K562 (cell line): Measurements from ENCODE around the gene OXTR. TPM values are rescaled to one million over a fixed set of nuclear protein-coding genes. Genes with fewer than 3 reads are reported as not detected.
A peak's percentile ranks its signal among the peaks of the same experiment; 100 is the strongest.

Experiments used
- ATAC-seq: fragments of 200-7000 bp; cut with Tn5 transposase; 3 replicates; pipeline ENCODE4 v1.9.1; 2020; ENCODE audit warnings: moderate library complexity
- BruUV-seq: library from RNA; stranded (reverse); fragments of 400-500 nt; replicated peaks from 2 replicates; lab custom pipeline; 2021; lab: Mats Ljungman, UMichigan
- CTCF ChIA-PET: fragments of 300-600 bp; formaldehyde crosslinking; extraction: SDS; loops from one replicate; lab custom pipeline; 2021; ENCODE audit warnings: low intra/inter-chr PET ratio; lab: Yijun Ruan, JAX
- POLR2A ChIA-PET: fragments of 300-600, 350-650 bp; sonication (Branson Sonifier 250); formaldehyde crosslinking; extraction: SDS; loops from one replicate; lab custom pipeline; 2021; ENCODE audit warnings: antibody characterized with exemption, inconsistent platforms; lab: Yijun Ruan, JAX
- DNase-seq, 4 experiments: peaks; one replicate each; pipeline versions ENCODE4 v3.0.0 to v3.0.0-alpha.2; 2011 to 2018; ENCODE audit warnings: low spot score in 3 of 4, mixed read lengths in 3 of 4; ENCODE audit errors: extremely low read depth in 1 of 4
- FAIRE-seq: peaks from 2 replicates; lab custom pipeline; 2011; peaks lifted over from hg19 to GRCh38; lab: Jason Lieb, UNC
- H2AFZ ChIP-seq: 2 replicates; pipeline ENCODE4 v1.6.0; 2011; ENCODE audit warnings: low read depth, low read length, control low read depth, inconsistent platforms
- H3K27ac ChIP-seq: fragments of 200-600 bp; 3 replicates; pipeline ENCODE4 v1.8.0; 2011; ENCODE audit warnings: low read depth, mild to moderate bottlenecking, control low read depth, inconsistent platforms, low read length, moderate library complexity, mixed read lengths; ENCODE audit errors: extremely low read depth
- H3K27me3 ChIP-seq, 2 experiments: fragments of 300-600 bp in 1 of 2; 2 replicates in 1 of 2; 3 replicates in 1 of 2; pipeline versions ENCODE4 v1.6.0 to v1.8.0; 2011; ENCODE audit warnings: inconsistent platforms in 2 of 2, low read length in 2 of 2, mild to moderate bottlenecking in 1 of 2, mixed read lengths in 1 of 2, moderate library complexity in 1 of 2; ENCODE audit not compliant: control insufficient read depth in 2 of 2, insufficient read depth in 2 of 2
- H3K36me3 ChIP-seq: fragments of 300-600 bp; 3 replicates; pipeline ENCODE4 v1.8.0; 2011; ENCODE audit warnings: mild to moderate bottlenecking, low read length, inconsistent platforms; ENCODE audit not compliant: control insufficient read depth, insufficient read depth
- H3K4me1 ChIP-seq, 2 experiments: fragments of 200-600 bp in 1 of 2; replicated peaks in 1 of 2; 2 replicates in 1 of 2; 3 replicates in 1 of 2; pipeline versions ENCODE4 v1.5.1 to v1.8.0; 2011; ENCODE audit warnings: inconsistent platforms in 2 of 2, low read length in 2 of 2, mild to moderate bottlenecking in 1 of 2, mixed read lengths in 1 of 2, moderate library complexity in 1 of 2; ENCODE audit not compliant: control insufficient read depth in 2 of 2, insufficient read depth in 2 of 2
- H3K4me2 ChIP-seq: 2 replicates; pipeline ENCODE4 v1.6.1; 2011; ENCODE audit warnings: low read length, control low read depth, inconsistent platforms, mixed read lengths; ENCODE audit not compliant: insufficient read depth
- H3K4me3 ChIP-seq: fragments of 200-600 bp; sonication (generic), shearing (Covaris generic); 2 replicates; pipeline ENCODE4 v1.5.1; 2016; ENCODE audit warnings: control low read depth, inconsistent platforms
- H3K79me2 ChIP-seq: fragments of 200-600 bp; 3 replicates; pipeline ENCODE4 v1.8.0; 2011; ENCODE audit warnings: low read length, inconsistent platforms; ENCODE audit not compliant: control insufficient read depth, insufficient read depth
- H3K9ac ChIP-seq, 2 experiments: 2 replicates each; pipeline versions ENCODE4 v1.6.0 to v1.6.1; 2011; ENCODE audit warnings: low read depth in 2 of 2, low read length in 2 of 2, control low read depth in 1 of 2, inconsistent platforms in 1 of 2, mild to moderate bottlenecking in 1 of 2, mixed read lengths in 1 of 2; ENCODE audit not compliant: insufficient read depth in 1 of 2
- H3K9me1 ChIP-seq: one replicate; pipeline ENCODE4 v1.6.0; 2011; ENCODE audit warnings: inconsistent platforms, mild to moderate bottlenecking, low read length, moderate library complexity; ENCODE audit not compliant: control insufficient read depth, insufficient read depth
- H3K9me3 ChIP-seq: replicated peaks from 2 replicates; pipeline ENCODE4 v1.5.1; 2011; ENCODE audit warnings: low read depth, low read length, inconsistent platforms; ENCODE audit not compliant: control insufficient read depth, insufficient read depth
- H4K20me1 ChIP-seq: replicated peaks from 2 replicates; pipeline ENCODE4 v1.6.1; 2011; ENCODE audit warnings: low read length, inconsistent platforms, mixed read lengths; ENCODE audit not compliant: control insufficient read depth, insufficient read depth
- DIDO1 ChIP-seq: fragments of 450-650 bp; IDR thresholded peaks from 2 replicates; pipeline ENCODE4 v1.6.1; 2016; ENCODE audit warnings: low read depth, missing biosample characterization, missing genetic modification characterization
- IRF1 ChIP-seq: sonication (generic); formaldehyde crosslinking; IDR thresholded peaks from 2 replicates; pipeline ENCODE4 v1.8.0; 2022; ENCODE audit warnings: missing genetic modification reagents, mild to moderate bottlenecking, borderline replicate concordance
- KDM2B ChIP-seq: fragments of 250-450 bp; sonication (Bioruptor Pico); IDR thresholded peaks from 2 replicates; pipeline ENCODE4 v1.8.0; 2021; ENCODE audit warnings: mild to moderate bottlenecking, moderate library complexity
- MED1 ChIP-seq: sonication (generic); formaldehyde crosslinking; IDR thresholded peaks from 2 replicates; pipeline ENCODE4 v1.8.1; 2023; ENCODE audit warnings: missing genetic modification reagents, borderline replicate concordance
- PHF21A ChIP-seq: fragments of 450-650 bp; IDR thresholded peaks from 2 replicates; pipeline ENCODE4 v1.6.1; 2017; ENCODE audit warnings: low read depth, borderline replicate concordance
- POLR2H ChIP-seq: IDR thresholded peaks from 2 replicates; pipeline ENCODE4 v1.6.1; 2016; ENCODE audit warnings: missing genetic modification characterization, low read depth, mild to moderate bottlenecking, control low read depth, missing compliant biosample characterization, moderate library complexity
- RBM25 ChIP-seq: fragments of 200-400 bp; formaldehyde crosslinking; IDR thresholded peaks from 2 replicates; pipeline ENCODE4 v1.6.1; 2018; ENCODE audit warnings: low read length, low read depth, moderate library complexity; ENCODE audit not compliant: severe bottlenecking
- SUPT5H ChIP-seq: fragments of 450-650 bp; IDR thresholded peaks from 2 replicates; pipeline ENCODE4 v1.6.1; 2016
- ZBTB26 ChIP-seq: fragments of 450-650 bp; formaldehyde crosslinking; IDR thresholded peaks from 2 replicates; pipeline ENCODE4 v1.4.0; 2022; ENCODE audit warnings: missing genetic modification characterization
- ZBTB43 ChIP-seq: sonication (generic); formaldehyde crosslinking; IDR thresholded peaks from 2 replicates; pipeline ENCODE4 v1.8.0; 2023; ENCODE audit warnings: mild to moderate bottlenecking, missing genetic modification reagents
- ZFP36 ChIP-seq: fragments of 150-350 bp; IDR thresholded peaks from 2 replicates; pipeline ENCODE4 v1.6.1; 2018; ENCODE audit warnings: low read length, low read depth; ENCODE audit not compliant: partially characterized antibody
- ZNF133 ChIP-seq: fragments of 250-450 bp; sonication (Bioruptor Pico); IDR thresholded peaks from 2 replicates; pipeline ENCODE4 v1.4.0; 2020; ENCODE audit warnings: mild to moderate bottlenecking
- ZNF584 ChIP-seq: fragments of 200-800 bp; sonication (Bioruptor generic); IDR thresholded peaks from 2 replicates; pipeline ENCODE4 v1.6.1; 2016; ENCODE audit warnings: low read depth, mild to moderate bottlenecking, missing genetic modification characterization, missing compliant biosample characterization
- ZNF695 ChIP-seq: fragments of 450-650 bp; formaldehyde crosslinking; IDR thresholded peaks from 2 replicates; pipeline ENCODE4 v1.4.0; 2020; ENCODE audit warnings: mild to moderate bottlenecking, moderate library complexity
- WGBS: fragments of 100-300 bp; shearing (Covaris generic); methylation state at CpG from one replicate; pipeline ENCODE4 v1.1.6; 2016; ENCODE audit warnings: low coverage, mixed read lengths; ENCODE audit not compliant: insufficient coverage; ENCODE audit errors: missing lambda C conversion rate; 5-methylcytosine and 5-hydroxymethylcytosine counted together
- in situ Hi-C: fragments of 300-500 bp; cut with MboI; formaldehyde crosslinking; loops from 4 replicates; pipeline ENCODE4 v1.15.0; 2018; ENCODE audit warnings: inconsistent platforms, mixed read lengths
- intact Hi-C: fragments of 100-400 bp; cut with micrococcal nuclease; formaldehyde crosslinking; loops from 2 replicates; pipeline ENCODE4 v1.14.2; 2022
- polyA plus RNA-seq, 8 experiments: library from polyadenylated mRNA; depleted of rRNA in 4 of 8; stranded (reverse) in 5 of 8; unstranded in 3 of 8; fragments of >200 nt; fragmentation: Nextera tagmentation in 2 of 8; fragmentation: Illumina TruSeq in 1 of 8; extraction: Ambion mirVana in 2 of 8; extraction: Trizol in 1 of 8; gene quantifications; 2 replicates each; pipeline versions ENCODE4 v1.2.1 to v1.2.3, GENCODE V29; 2011 to 2014; ENCODE audit warnings: inconsistent platforms in 1 of 8, missing spikeins in 1 of 8
- total RNA-seq, 7 experiments: library from RNA; depleted of rRNA in 6 of 7; stranded (reverse); fragments of >200 nt in 6 of 7; fragmentation: Illumina TruSeq in 2 of 7; extraction: Trizol in 2 of 7; gene quantifications; 2 replicates each; pipeline versions ENCODE4 v1.2.1 to v1.2.3, GENCODE V29; 2011 to 2021; ENCODE audit warnings: low replicate concordance in 1 of 7

The OXTR gene
- total and polyA plus RNA-seq, 9 of the 15 experiments (the other 6 are each of a cell fraction or from before 2014, with no cell fraction given) = 0.14 to 1.3 (median 0.80) TPM

- intact Hi-C loops (no loop called here), in situ Hi-C loops (no loop called here)
- Histone ChIP-seq H4K20me1 (peaks cover 9% of the 10 kb centered on the region), H3K9me3 (no peaks in the 10 kb centered on the region), H3K9ac (no peak overlapping the region), H3K4me3 (no peak overlapping the region), H3K27me3 (peaks cover 18 to 56% of the 10 kb centered on the region in 2 experiments), H3K4me2 (no peak overlapping the region), H3K36me3 (no peaks in the 10 kb centered on the region), H3K4me1 (peaks cover 3 to 4% of the 10 kb centered on the region in 2 experiments; a peak in 3 of 5 replicates), H3K79me2 (no peaks in the 10 kb centered on the region), H2AFZ (no peak overlapping the region), H3K9me1 (peaks cover 3% of the 10 kb centered on the region), H3K27ac (no peak overlapping the region)
- WGBS = 0% methylated on average over 4 of the region's 4 CpGs
- TF ChIP-seq DIDO1 (no peak), ZNF584 (CRISPR knock-in tag) (no peak), ZFP36 (peak; percentile 45), RBM25 (peak; percentile 43)
- POLR2A ChIA-PET = interaction anchor here (1.1 kb wide), 1 partner anchor 14 kb away, joined by 4 read pairs; no protein-coding TSS in a partner anchor
- no TSS peak for BruUV-seq
- ATAC-seq (no peak), DNase-seq (no peak), FAIRE-seq (no peak)
- CTCF ChIA-PET = no interaction called here
These were observed 32.1 kb downstream of the OXTR start for GRCh38 chr3:8737301-8737700.

- ChIA-PET CTCF (no interaction called here), POLR2A (no interaction called here)
- Histone ChIP-seq H3K27ac (no peak overlapping the region), H3K9me3 (no peaks in the 10 kb centered on the region), H3K27me3 (peaks cover 19 to 60% of the 10 kb centered on the region in 2 experiments), H3K4me3 (no peak overlapping the region), H3K9me1 (peaks cover 3% of the 10 kb centered on the region), H3K9ac (no peak overlapping the region), H3K4me1 (no peaks in the 10 kb centered on the region; a peak in 1 of 5 replicates), H2AFZ (no peak overlapping the region), H4K20me1 (peaks cover 9% of the 10 kb centered on the region; the same call in 1 of the 2 replicates), H3K36me3 (no peaks in the 10 kb centered on the region), H3K4me2 (no peak overlapping the region), H3K79me2 (no peaks in the 10 kb centered on the region)
- ATAC-seq (no peak), FAIRE-seq (no peak), DNase-seq (no peak)
- WGBS = 1% methylated on average over 11 of the region's 11 CpGs
- no TSS peak for BruUV-seq
- intact Hi-C loops (no loop called here), in situ Hi-C loops (no loop called here)
- TF ChIP-seq MED1 (CRISPR knock-in tag) = no peak
- no peak for TF ChIP-seq PHF21A
- TF ChIP-seq ZBTB26 (CRISPR knock-in tag) = no peak
- TF ChIP-seq ZNF695 (CRISPR knock-in tag) = no peak
- TF ChIP-seq SUPT5H = no peak
- TF ChIP-seq IRF1 (CRISPR knock-in tag) = no peak
- TF ChIP-seq ZNF133 (CRISPR knock-in tag) = no peak
- no peak for TF ChIP-seq KDM2B
- no peak for TF ChIP-seq ZBTB43 (CRISPR knock-in tag)
- no peak for TF ChIP-seq POLR2H (tag)
These were observed 33.0 kb downstream of the OXTR start for GRCh38 chr3:8736436-8736835.
